ENCODE measurements around the gene PADI6.

The PADI6 gene

DNA sequence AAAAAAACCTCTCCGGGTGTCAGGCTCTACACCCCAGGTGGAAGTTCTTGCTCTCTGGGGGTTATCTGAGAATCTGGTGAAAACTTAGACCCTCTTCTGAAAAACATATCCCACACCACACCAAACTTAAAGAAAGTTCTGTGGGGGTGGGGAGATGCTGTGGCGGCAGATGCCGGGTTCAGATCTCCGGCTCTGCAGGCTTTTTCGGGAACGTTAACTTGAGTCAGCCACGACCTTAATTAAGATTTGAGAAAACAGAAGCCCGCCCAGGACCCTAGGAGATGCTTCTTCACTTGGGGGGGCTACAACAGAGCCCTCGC is 65.2 kb downstream of the PADI6 start:
- no peak for DNase-seq

DNA sequence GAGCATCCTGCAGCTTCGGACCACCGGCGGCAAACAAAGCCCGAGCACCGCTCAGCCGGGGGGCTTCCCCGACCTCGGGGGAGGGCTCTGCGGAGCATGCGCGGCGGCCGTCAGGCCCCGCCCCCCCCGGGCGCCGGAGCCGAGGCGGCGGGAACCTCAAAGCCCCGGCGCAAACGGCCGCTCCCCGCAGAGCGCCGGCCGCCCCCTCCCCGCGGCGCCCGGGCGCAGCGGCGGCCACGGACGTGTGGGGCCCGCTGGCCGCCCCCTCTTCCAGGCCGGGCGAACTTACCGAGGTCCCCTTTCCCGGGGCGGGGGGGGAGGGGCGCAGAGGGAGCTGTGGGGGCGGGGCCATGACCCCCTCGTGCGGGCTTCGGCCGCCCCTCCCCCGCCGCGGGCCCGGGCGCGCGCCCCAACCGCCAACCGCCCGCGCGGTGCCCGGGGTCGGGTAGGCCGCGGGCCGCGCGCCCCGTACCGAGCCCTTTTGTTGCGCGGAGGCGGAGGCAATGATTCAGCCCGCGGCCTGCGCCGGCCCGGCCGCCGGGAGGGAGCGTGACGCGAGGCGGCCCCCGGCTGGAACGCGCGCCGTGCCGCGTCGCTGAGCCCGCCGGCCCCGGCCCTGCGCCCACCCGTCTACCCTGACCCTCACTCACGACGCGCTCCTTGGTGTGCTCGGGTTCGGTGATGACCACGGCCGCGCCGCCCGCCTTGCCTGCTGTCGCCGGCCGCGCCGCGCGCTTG is 65.8 kb downstream of the PADI6 start:
- peak; percentile 70 to 71 for DNase-seq

DNA sequence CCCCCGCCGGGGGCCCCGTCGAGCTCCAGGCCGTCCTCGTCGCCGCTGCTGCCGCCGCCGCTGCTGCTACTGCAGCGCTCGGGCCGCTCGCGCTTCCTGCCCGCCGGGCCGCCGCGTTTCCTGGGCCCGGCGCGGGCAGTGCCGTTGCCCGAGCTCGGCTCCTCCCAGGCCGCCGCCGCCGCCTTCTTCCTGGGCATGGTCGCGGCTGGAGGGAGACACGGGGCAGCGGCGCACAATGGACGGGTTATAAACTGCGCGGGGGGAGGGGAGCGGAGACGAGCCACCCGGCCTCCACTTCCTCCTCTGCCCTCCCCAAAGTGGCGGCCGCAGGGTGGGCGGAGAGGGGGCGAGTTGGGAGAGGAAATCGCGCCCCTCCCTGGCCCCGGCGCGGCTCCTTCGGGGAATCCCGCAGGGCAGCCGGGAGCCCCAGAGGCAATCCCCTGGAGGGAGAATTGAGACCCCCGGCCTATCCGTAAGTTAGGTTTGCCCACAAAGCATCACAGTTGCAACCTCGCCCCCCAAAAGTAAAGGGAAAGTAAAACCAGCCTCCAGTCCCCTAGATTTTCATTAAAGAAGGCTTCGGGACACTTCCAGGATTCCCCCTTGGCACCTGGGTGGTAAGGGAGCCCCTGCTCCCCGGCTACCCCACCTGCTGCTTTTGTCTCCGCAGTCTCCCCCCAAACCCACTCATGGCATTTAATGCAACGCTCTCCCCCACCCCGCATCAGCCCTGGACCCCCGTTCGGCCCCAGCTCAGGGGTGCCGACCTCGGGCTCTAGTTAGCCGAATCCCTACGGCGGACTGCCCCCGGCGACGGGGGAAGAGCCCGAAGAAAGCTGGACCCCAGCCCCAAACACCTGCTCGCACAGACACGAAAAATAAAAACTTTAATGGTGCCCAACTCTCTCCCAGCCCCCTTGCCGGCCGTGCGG is 66.6 kb downstream of the PADI6 start:
- DNase-seq = peak; percentile 76 to 79

DNA sequence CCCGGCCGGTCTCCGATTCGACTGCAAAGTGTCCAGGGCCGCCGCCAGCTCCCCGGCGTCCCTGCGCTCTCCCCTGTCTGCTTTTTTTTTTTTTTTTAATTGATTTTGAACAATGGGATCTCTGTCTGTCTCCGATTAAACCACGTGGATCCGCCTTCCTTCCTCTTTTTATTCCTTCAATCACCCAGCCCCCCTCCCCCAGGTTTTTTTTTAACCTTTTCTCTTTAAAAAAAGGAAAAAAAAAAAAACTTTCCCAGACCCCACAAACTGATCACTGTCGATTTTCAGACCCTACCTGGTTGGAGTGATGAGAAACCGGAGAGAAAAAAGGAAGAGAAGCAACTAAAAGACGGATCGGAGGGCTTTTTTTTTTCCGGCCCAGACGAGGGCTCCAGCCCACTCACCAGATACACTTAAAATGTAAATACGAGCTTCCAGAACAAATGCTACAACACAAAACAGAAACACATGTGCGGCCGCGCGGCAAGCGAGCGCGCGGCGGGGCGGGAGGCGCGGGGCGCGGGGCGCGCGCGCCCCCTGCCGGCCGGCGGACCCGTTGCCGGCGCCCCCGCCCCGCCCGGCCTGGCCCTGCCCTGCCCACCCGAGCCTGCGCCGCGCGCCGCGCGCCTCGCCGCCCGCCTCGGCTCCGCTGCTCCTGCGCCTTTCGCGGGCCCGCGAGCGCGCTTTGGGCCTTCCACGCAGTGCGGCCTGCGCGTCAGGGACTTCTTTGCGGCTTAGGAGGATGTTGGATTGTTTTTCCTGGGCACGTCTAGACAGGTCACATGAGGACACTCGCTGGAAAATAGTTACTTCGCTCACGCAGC is 67.5 kb downstream of the PADI6 start, which contains the start of gene RCC2:
Gene RCC2 (minus strand): TSS at position 428 of the 824 bp plus-strand sequence. CDS start 1,163 bp downstream, outside the sequence.
- DNase-seq = peak; percentile 65 to 78

DNA sequence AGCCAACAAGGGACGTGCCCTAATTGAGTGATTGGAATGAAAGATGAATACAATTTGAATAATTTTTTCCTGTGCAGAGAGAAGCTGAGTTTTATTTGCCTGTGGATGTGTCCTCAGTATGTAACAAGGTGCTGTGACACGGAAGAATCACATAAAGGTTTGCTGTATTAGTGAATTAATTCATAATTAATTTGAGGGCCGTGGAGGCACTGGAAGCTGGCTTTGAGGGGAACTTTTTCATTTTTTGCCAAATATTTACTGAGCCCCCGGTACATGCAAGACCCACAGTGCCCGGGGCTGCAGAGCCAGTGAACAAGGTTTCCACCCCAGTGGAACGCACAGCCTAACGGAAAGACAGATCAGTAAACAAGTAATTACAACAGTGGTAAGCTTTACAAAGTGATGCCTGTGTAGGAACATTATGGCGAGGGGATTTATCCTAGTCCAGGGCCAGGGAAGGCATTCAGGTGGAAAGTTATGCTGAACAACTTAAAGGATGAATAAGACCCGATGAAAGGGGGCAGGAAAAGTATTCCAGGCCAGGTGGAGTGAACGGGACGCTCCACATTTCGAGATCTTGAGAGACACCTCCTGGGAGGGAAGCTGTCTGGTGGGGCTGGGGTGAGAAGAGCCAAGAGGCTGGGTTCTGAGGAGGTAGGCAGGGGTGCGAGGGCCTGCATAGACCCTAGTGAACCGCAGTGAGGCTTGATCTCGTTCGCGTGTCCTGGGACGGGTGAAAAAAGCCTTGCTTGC is 68.3 kb downstream of the PADI6 start:
- no peak for DNase-seq

DNA sequence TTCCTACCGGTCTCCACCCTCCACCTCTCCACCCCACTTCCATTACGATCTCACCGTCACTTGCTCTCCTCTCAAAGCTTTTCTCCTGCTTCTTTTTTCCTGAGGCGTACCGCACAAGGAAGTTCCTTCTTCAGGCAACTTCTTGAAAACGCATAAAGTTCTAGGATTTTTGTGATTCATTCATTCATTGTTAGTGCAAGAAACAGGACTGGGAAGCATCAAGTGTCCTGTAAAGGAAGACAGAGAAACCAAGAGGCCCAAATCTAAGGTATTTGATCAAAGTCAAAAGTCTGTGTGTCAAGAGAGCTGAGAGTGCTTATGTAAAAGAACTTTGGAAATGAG is 68.8 kb downstream of the PADI6 start:
- no peak for DNase-seq

DNA sequence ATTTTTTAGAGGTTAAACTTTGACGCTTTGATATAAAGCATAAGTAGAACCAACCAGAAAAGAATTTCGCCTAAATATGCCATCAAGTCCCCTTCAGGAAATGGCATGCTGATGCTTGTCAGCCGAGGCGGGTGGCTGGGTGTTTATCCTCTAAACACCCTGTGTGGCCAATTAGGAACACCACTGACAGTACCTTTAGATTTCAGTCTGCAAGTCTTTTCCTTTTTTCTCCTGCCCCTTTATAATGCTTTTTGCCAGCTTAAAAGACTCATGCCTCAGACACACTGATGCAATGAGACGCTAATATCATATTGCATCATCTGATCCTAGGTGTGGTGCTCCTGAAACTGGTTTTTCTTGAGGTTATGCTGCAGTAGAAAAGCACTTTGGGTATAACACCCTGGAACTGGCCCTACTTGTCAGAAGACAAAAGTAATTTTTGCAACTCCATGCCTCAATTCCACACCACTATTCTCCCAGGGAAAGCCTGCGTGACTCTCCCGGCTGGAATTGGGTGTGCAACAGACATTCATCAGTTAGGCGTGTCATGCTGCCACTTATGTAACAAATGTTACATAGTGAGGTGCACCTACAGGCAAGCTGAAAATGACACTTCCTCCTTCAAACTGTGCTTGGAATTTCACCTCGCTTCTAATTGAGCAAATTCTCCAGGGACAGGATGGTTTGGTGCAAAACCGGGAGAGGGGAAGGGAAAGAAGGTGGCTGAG is 69.4 kb downstream of the PADI6 start:
- no peak for DNase-seq

DNA sequence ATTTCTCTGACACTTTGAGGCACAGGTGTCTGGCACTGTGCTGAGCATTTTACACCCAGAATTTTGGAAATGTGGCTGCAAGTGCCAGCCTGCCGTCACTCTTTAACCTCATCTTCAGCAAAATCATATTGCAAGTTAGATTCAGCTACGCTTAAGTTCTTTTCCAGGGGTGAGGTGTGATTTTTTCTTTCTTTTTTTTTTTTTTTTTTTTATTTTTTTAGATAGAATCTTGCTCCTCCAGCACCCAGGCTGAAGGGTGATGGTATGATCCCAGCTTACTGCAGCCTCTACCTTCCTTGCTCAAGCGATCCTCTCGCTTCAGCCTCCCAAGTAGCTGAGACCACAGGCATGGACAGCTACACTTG is 70.0 kb downstream of the PADI6 start:
- DNase-seq = no peak

DNA sequence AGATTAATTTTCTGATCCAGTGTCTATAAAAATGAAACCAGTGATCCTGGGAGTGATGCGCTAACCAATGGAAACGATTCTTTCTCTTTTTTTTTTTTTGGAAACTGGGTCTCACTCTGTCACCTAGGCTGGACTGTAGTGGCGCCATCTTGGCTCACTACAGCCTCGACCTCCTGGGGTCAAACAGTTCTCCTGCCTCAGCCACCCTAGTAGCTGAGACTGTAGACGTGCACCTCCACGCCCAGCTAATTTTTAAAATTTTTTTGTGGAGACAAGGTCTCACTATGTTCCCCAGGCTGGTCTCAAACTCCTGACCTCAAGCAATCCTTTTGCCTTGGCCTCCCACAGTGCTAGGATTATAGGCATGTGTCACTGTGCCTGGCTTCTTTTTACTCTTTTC is 70.8 kb downstream of the PADI6 start:
- DNase-seq = no peak

DNA sequence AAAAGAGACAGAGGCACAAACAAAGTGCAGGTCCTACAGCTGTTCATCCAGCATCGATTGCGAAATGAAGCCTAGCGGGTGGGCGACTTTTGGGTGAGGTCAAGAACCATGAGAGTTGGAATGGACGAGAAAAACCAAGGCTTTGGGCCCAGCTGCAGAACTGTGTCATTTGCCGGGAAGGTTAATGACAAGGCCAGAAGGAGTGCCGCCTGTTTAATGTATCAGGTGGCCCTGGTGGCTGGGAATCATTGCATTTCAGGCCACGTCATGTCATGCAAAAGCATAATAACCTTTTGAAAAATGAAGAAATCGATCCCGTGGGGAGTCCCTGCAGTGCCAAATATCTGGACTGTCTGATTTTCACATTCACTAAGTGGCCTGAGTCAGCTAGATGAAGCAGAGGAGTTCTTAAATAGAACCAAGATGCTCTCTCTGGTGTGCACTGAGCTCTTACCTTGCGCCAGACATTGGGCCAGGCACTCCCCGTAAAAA is 75.6 kb downstream of the PADI6 start:
- DNase-seq = no peak

Measured in NCI-H2081 (cell line).